DND-41 (cell line): ENCODE measurements around the gene VIPR1.

Experiments used
- ATAC-seq: fragments of 200-7000 bp; cut with Tn5 transposase; 3 replicates; pipeline ENCODE4 v1.9.1; 2021; ENCODE audit warnings: low read depth; ENCODE audit not compliant: insufficient read depth
- DNase-seq: peaks from one replicate; pipeline ENCODE4 v3.0.0-alpha.2; 2020
- H2AFZ ChIP-seq: 2 replicates; pipeline ENCODE4 v1.6.0; 2012; ENCODE audit warnings: low read depth, low read length
- H3K27ac ChIP-seq: 2 replicates; pipeline ENCODE4 v1.5.1; 2012; ENCODE audit warnings: low read length, inconsistent platforms
- H3K27me3 ChIP-seq: fragments of 200-600 bp; sonication (generic); 2 replicates; pipeline ENCODE4 v1.6.0; 2012; ENCODE audit warnings: low read length, mild to moderate bottlenecking, inconsistent platforms; ENCODE audit not compliant: insufficient read depth, poor library complexity
- H3K36me3 ChIP-seq: 2 replicates; pipeline ENCODE4 v1.5.1; 2012; ENCODE audit warnings: low read length, inconsistent platforms; ENCODE audit not compliant: insufficient read depth
- H3K4me1 ChIP-seq: 2 replicates; pipeline ENCODE4 v1.5.1; 2012; ENCODE audit warnings: mild to moderate bottlenecking, low read length; ENCODE audit not compliant: insufficient read depth
- H3K4me2 ChIP-seq: 2 replicates; pipeline ENCODE4 v1.6.0; 2012; ENCODE audit warnings: mild to moderate bottlenecking, moderate library complexity, low read length, inconsistent platforms; ENCODE audit not compliant: insufficient read depth
- H3K4me3 ChIP-seq, 2 experiments: fragments of 200-600 bp in 1 of 2; shearing (Covaris generic) in 1 of 2; 2 replicates each; pipeline ENCODE4 v1.5.1; 2012 to 2016; ENCODE audit warnings: inconsistent platforms in 2 of 2, low read length in 2 of 2, mild to moderate bottlenecking in 2 of 2, low read depth in 1 of 2, moderate library complexity in 1 of 2
- H3K79me2 ChIP-seq: 2 replicates; pipeline ENCODE4 v1.6.0; 2012; ENCODE audit warnings: low read length, inconsistent platforms; ENCODE audit not compliant: insufficient read depth
- H3K9ac ChIP-seq: 2 replicates; pipeline ENCODE4 v1.6.0; 2012; ENCODE audit warnings: low read depth, mild to moderate bottlenecking, inconsistent platforms, low read length, moderate library complexity
- H3K9me3 ChIP-seq: 2 replicates; pipeline ENCODE4 v1.5.1; 2012; ENCODE audit warnings: low read length, moderate library complexity, mild to moderate bottlenecking, inconsistent platforms; ENCODE audit not compliant: insufficient read depth, severe bottlenecking
- H4K20me1 ChIP-seq: 2 replicates; pipeline ENCODE4 v1.6.0; 2012; ENCODE audit warnings: low read length; ENCODE audit not compliant: insufficient read depth
- EZH2 ChIP-seq: IDR thresholded peaks from 3 replicates; pipeline ENCODE4 v1.6.1; 2012; ENCODE audit warnings: borderline replicate concordance, low read depth, mild to moderate bottlenecking, moderate library complexity, low read length, inconsistent platforms; ENCODE audit not compliant: severe bottlenecking
- TF ChIP-seq, protein P1 (sequence below): IDR thresholded peaks from 2 replicates; pipeline ENCODE4 v1.5.1; 2012; ENCODE audit warnings: borderline replicate concordance, low read length, moderate library complexity, mild to moderate bottlenecking; ENCODE audit not compliant: poor library complexity, severe bottlenecking; ENCODE audit errors: extremely low read depth

Gene VIPR1

DNA sequence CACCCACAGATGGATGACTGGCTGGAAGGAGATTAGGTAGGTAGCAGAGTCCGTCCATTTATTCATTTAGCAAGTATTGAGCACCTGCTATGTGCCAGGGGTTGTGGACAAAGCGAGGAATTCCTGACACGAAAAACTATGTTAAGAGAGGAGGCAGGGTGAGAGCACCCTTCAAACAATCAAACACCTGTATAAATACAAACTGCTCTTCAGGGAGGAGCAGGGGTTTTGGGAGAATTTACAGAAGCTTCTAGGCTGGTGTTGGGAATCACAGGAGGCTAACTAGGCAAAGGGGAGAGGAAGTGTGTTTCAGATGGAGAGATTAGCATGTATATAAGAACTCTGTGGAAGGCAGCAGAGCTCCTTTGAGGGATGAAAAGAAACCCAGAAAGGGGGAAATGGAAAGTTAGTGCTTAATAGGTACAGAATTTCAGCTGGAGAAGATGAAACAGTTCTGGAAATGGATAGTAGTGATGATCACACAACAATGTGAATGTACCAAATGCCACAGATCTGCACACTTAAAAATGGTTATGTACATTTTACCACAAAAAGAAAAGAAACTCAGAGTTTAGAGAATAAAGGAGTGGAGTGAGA lies 80.1 kb downstream of the VIPR1 start:
- Histone ChIP-seq H3K27me3 (no peaks in the 10 kb centered on the region), H3K9ac (peak overlapping the region; percentile 88), H3K36me3 (peaks cover 8% of the 10 kb centered on the region), H3K9me3 (no peaks in the 10 kb centered on the region), H3K4me1 (peaks cover 33% of the 10 kb centered on the region), H3K4me2 (peak overlapping the region; percentile 87), H3K4me3 (peak overlapping the region; percentile 58 to 78), H3K79me2 (peaks cover 52% of the 10 kb centered on the region), H4K20me1 (no peaks in the 10 kb centered on the region), H2AFZ (peak overlapping the region; percentile 83), H3K27ac (peak overlapping the region; percentile 84)
- DNase-seq, result no peak
- ATAC-seq, result no peak
- no peak for TF ChIP-seq EZH2
- TF ChIP-seq, protein P1, sequence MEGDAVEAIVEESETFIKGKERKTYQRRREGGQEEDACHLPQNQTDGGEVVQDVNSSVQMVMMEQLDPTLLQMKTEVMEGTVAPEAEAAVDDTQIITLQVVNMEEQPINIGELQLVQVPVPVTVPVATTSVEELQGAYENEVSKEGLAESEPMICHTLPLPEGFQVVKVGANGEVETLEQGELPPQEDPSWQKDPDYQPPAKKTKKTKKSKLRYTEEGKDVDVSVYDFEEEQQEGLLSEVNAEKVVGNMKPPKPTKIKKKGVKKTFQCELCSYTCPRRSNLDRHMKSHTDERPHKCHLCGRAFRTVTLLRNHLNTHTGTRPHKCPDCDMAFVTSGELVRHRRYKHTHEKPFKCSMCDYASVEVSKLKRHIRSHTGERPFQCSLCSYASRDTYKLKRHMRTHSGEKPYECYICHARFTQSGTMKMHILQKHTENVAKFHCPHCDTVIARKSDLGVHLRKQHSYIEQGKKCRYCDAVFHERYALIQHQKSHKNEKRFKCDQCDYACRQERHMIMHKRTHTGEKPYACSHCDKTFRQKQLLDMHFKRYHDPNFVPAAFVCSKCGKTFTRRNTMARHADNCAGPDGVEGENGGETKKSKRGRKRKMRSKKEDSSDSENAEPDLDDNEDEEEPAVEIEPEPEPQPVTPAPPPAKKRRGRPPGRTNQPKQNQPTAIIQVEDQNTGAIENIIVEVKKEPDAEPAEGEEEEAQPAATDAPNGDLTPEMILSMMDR, result no peak
